ENCODE results near the gene MARK4. TPM values are rescaled to one million over a fixed set of nuclear protein-coding genes. Genes with fewer than 3 reads are reported as not detected.

MARK4 gene
- polyA plus RNA-seq, 1 donor (not counting 4 experiments of a cell fraction or from before 2014, with no cell fraction given): 19.7 TPM

DNA sequence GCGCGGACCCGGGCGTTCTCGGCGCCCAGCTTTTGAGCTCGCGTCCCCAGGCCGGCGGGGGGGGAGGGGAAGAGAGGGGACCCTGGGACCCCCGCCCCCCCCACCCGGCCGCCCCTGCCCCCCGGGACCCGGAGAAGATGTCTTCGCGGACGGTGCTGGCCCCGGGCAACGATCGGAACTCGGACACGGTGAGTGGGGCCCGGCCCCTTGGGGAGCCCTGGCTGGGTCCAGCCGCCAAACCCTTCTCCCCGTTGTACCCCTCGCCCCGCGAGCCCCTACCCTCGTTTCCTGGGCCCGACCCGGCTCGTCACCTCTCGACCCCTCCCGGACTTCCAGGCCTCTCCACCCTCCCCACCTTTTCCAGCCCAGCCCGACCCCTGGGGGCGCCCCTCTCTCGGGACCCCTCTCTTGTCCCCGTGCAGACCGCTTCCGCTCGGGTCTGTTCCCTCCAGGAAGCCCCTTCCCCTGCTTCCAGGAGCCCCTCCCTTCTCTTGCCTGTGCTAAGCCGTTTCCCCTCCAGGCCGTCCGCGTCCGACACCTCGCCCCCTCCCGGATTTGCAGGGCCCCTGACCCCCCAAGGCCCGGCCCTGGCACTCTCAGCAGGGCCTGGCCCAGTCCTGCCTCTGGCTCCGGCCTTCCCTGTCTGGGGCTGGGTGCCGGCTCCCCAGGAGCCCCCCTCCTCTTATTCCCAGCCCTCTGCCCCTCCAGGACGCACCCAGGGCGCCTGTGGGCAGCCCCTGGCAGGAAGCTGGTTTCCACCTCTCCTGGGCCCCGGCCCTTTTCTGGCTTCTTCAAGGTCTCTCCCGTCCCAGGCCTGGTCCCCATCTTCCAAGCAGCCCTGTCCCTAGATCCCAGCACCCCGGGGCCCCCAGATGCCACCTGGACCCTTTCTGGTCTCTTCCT, 632 bp downstream of the MARK4 start:
- H3K9me3 ChIP-seq (ENCODE audit: control insufficient read depth, low read depth, low read length): no peaks in the 10 kb centered on the region
- peaks cover 51% of the 10 kb centered on the region for H3K79me2 ChIP-seq (ENCODE audit: control insufficient read depth, insufficient read depth, low read length)
- H2AFZ ChIP-seq (ENCODE audit: control insufficient read depth, low read length): no peak overlapping the region
- DNase-seq (ENCODE audit: low read depth, low spot score): no peak
- peak overlapping the region; percentile 91 for H3K4me2 ChIP-seq (ENCODE audit: control insufficient read depth, extremely low read depth, insufficient read depth, low read depth, low read length)
- H3K27me3 ChIP-seq (ENCODE audit: control insufficient read depth, extremely low read depth, insufficient read depth, low read length): no peaks in the 10 kb centered on the region
- peak overlapping the region; percentile 85 for H3K9ac ChIP-seq (ENCODE audit: control insufficient read depth, extremely low read depth, insufficient read depth, low read length)
- no peak for FAIRE-seq
- peaks cover 3% of the 10 kb centered on the region for H3K9me1 ChIP-seq (ENCODE audit: control insufficient read depth, extremely low read depth, insufficient read depth, low read length)
- H3K36me3 ChIP-seq (ENCODE audit: control insufficient read depth in 2 of 2, extremely low read depth in 1 of 2, insufficient read depth in 2 of 2, low read length in 2 of 2): peaks cover 0 to 12% of the 10 kb centered on the region in 2 experiments
- H3K4me3 ChIP-seq (ENCODE audit: control insufficient read depth in 2 of 3, extremely low read depth in 1 of 3, insufficient read depth in 2 of 3, low read depth in 1 of 3, low read length in 3 of 3): peak overlapping the region; percentile 81 to 93 (median 90)
- no peak for TF ChIP-seq CTCF (optimal IDR thresholded peaks at IDR 0.05 in 1 of 3, IDR thresholded peaks at IDR 0.05 in 1 of 3, conservative IDR thresholded peaks at IDR 0.05 in 1 of 3; ENCODE audit: extremely low read depth in 1 of 3, insufficient read depth in 2 of 3, low read length in 3 of 3)
- TF ChIP-seq EZH2 (IDR thresholded peaks at IDR 0.05; ENCODE audit: low read length): no peak
- H3K27ac ChIP-seq (ENCODE audit: control insufficient read depth, insufficient read depth, low read length): peak overlapping the region; percentile 66
- H3K4me1 ChIP-seq (ENCODE audit: control insufficient read depth, extremely low read depth, insufficient read depth, low read length): peaks cover 28% of the 10 kb centered on the region
- peaks cover 10% of the 10 kb centered on the region for H4K20me1 ChIP-seq (ENCODE audit: control insufficient read depth, extremely low read depth, insufficient read depth, low read length)
- dilution Hi-C loops (cut with MboI; ENCODE audit: extremely low pct_ligation_motif_present, low sequenced_read_pairs): no loop called here

GRCh38 chr19:45253396-45254027, 2.4 kb downstream of the MARK4 start:
- Histone ChIP-seq H4K20me1 (ENCODE audit: control insufficient read depth, extremely low read depth, insufficient read depth, low read length) (peaks cover 10% of the 10 kb centered on the region), H3K9me3 (ENCODE audit: control insufficient read depth, low read depth, low read length) (no peaks in the 10 kb centered on the region), H3K9me1 (ENCODE audit: control insufficient read depth, extremely low read depth, insufficient read depth, low read length) (peaks cover 3% of the 10 kb centered on the region), H3K27me3 (ENCODE audit: control insufficient read depth, extremely low read depth, insufficient read depth, low read length) (no peaks in the 10 kb centered on the region), H3K4me3 (ENCODE audit: control insufficient read depth in 2 of 3, extremely low read depth in 1 of 3, insufficient read depth in 2 of 3, low read depth in 1 of 3, low read length in 3 of 3) (peak overlapping the region in 2 of 3 experiments; percentile 52 to 90), H3K4me1 (ENCODE audit: control insufficient read depth, extremely low read depth, insufficient read depth, low read length) (peaks cover 28% of the 10 kb centered on the region), H3K36me3 (ENCODE audit: control insufficient read depth in 2 of 2, extremely low read depth in 1 of 2, insufficient read depth in 2 of 2, low read length in 2 of 2) (peaks cover 0 to 13% of the 10 kb centered on the region in 2 experiments), H3K9ac (ENCODE audit: control insufficient read depth, extremely low read depth, insufficient read depth, low read length) (peak overlapping the region; percentile 49), H3K79me2 (ENCODE audit: control insufficient read depth, insufficient read depth, low read length) (peaks cover 59% of the 10 kb centered on the region), H3K27ac (ENCODE audit: control insufficient read depth, insufficient read depth, low read length) (peak overlapping the region; percentile 19), H2AFZ (ENCODE audit: control insufficient read depth, low read length) (no peak overlapping the region), H3K4me2 (ENCODE audit: control insufficient read depth, extremely low read depth, insufficient read depth, low read depth, low read length) (peak overlapping the region; percentile 91)
- TF ChIP-seq CTCF (optimal IDR thresholded peaks at IDR 0.05 in 1 of 3, IDR thresholded peaks at IDR 0.05 in 1 of 3, conservative IDR thresholded peaks at IDR 0.05 in 1 of 3; ENCODE audit: extremely low read depth in 1 of 3, insufficient read depth in 2 of 3, low read length in 3 of 3): no peak
- TF ChIP-seq EZH2 (IDR thresholded peaks at IDR 0.05; ENCODE audit: low read length): no peak
- peak; percentile 79 for FAIRE-seq
- dilution Hi-C loops (cut with MboI; ENCODE audit: extremely low pct_ligation_motif_present, low sequenced_read_pairs): no loop called here
- peak; percentile 35 for DNase-seq (ENCODE audit: low read depth, low spot score)
